Ramos (cell line): Measurements from ENCODE around the gene NDST3.

ENCODE experiments used
- in situ Hi-C: fragments of 300-500 bp; cut with MboI; formaldehyde crosslinking; loops from one replicate; pipeline ENCODE4 v1.14.3; 2022; ENCODE audit warnings: low sequenced_read_pairs; ENCODE audit not compliant: unreplicated experiment

The NDST3 gene

GRCh38 chr4:118034053-118034785 is at the start of gene NDST3:
Gene NDST3 (plus strand): TSS chr4:118034486. CDS start chr4:118053911, 19,425 bp downstream.
- in situ Hi-C loops, result no loop called here

GRCh38 chr4:117986321-117986720 is 48.0 kb upstream of the NDST3 start:
- in situ Hi-C loops, result no loop called here

GRCh38 chr4:117987464-117987863 is 46.8 kb upstream of the NDST3 start:
- in situ Hi-C loops, result no loop called here

- in situ Hi-C loops, result no loop called here
Observed at GRCh38 chr4:117996891-117997290, 37.4 kb upstream of the NDST3 start.

GRCh38 chr4:118004088-118004487 is 30.2 kb upstream of the NDST3 start:
- in situ Hi-C loops, result no loop called here

- in situ Hi-C loops, result no loop called here
Observed at GRCh38 chr4:118005883-118006282, 28.4 kb upstream of the NDST3 start.

- in situ Hi-C loops, result no loop called here
Observed at GRCh38 chr4:118012142-118012541, 22.1 kb upstream of the NDST3 start.

GRCh38 chr4:118014831-118015230 is 19.5 kb upstream of the NDST3 start:
- in situ Hi-C loops, result no loop called here

- in situ Hi-C loops, result no loop called here
Observed at GRCh38 chr4:118018381-118019145, 15.7 kb upstream of the NDST3 start.

- in situ Hi-C loops, result no loop called here
Observed at GRCh38 chr4:118026806-118027205, 7.5 kb upstream of the NDST3 start.

GRCh38 chr4:118029224-118029623 is 5.1 kb upstream of the NDST3 start:
- in situ Hi-C loops, result no loop called here

- in situ Hi-C loops, result no loop called here
Observed at GRCh38 chr4:118032691-118033090, 1.6 kb upstream of the NDST3 start.

- in situ Hi-C loops, result no loop called here
Observed at GRCh38 chr4:118033148-118034052, 886 bp upstream of the NDST3 start.

- in situ Hi-C loops, result no loop called here
Observed at GRCh38 chr4:118035309-118035708, 1.0 kb downstream of the NDST3 start.

GRCh38 chr4:118036336-118036735 is 2.0 kb downstream of the NDST3 start:
- in situ Hi-C loops, result no loop called here

- in situ Hi-C loops, result no loop called here
Observed at GRCh38 chr4:118037955-118038354, 3.7 kb downstream of the NDST3 start.

- in situ Hi-C loops, result no loop called here
Observed at GRCh38 chr4:118046323-118046722, 12.0 kb downstream of the NDST3 start.

GRCh38 chr4:118047043-118047442 is 12.8 kb downstream of the NDST3 start:
- in situ Hi-C loops, result no loop called here

- in situ Hi-C loops, result no loop called here
Observed at GRCh38 chr4:118058955-118059354, 24.7 kb downstream of the NDST3 start.

GRCh38 chr4:118059397-118059796 is 25.1 kb downstream of the NDST3 start:
- in situ Hi-C loops, result no loop called here
